K562 (cell line): Measurements from ENCODE around the gene FSTL3. TPM values are rescaled to one million over a fixed set of nuclear protein-coding genes. Genes with fewer than 3 reads are reported as not detected.

Experiments used
- BHLHE40 ChIP-seq: IDR thresholded peaks from 2 replicates; pipeline ENCODE4 v1.6.1; 2011; ENCODE audit warnings: low read length, improper control_type of control experiment
- CBX5 ChIP-seq: IDR thresholded peaks from 2 replicates; pipeline ENCODE4 v1.6.1; 2014; ENCODE audit warnings: low read depth, borderline replicate concordance
- ELF4 ChIP-seq: fragments of 450-650 bp; formaldehyde crosslinking; IDR thresholded peaks from 2 replicates; pipeline ENCODE4 v1.4.0; 2022; ENCODE audit warnings: missing genetic modification characterization
- ETV5 ChIP-seq: sonication (generic); formaldehyde crosslinking; IDR thresholded peaks from 2 replicates; pipeline ENCODE4 v1.4.0; 2020; ENCODE audit warnings: low read depth, mild to moderate bottlenecking, missing genetic modification reagents
- HDAC1 ChIP-seq, 2 experiments: fragments of 450-650 bp; IDR thresholded peaks; 2 replicates each; pipeline ENCODE4 v1.6.1; 2016 to 2017; ENCODE audit warnings: inconsistent platforms in 1 of 2, mild to moderate bottlenecking in 1 of 2, moderate library complexity in 1 of 2
- KDM1A ChIP-seq, 2 experiments: fragments of 450-650 bp; IDR thresholded peaks; 2 replicates each; pipeline ENCODE4 v1.6.1; 2016; ENCODE audit warnings: mild to moderate bottlenecking in 2 of 2
- KDM2B ChIP-seq: fragments of 250-450 bp; sonication (Bioruptor Pico); IDR thresholded peaks from 2 replicates; pipeline ENCODE4 v1.8.0; 2021; ENCODE audit warnings: mild to moderate bottlenecking, moderate library complexity
- KLF6 ChIP-seq: fragments of 250-450 bp; sonication (Bioruptor Pico); IDR thresholded peaks from 2 replicates; pipeline ENCODE4 v1.4.0; 2020; ENCODE audit warnings: mild to moderate bottlenecking, moderate library complexity, borderline replicate concordance
- LARP7 ChIP-seq: fragments of 450-650 bp; IDR thresholded peaks from 2 replicates; pipeline ENCODE4 v1.6.1; 2016
- NFIC ChIP-seq: fragments of 450-650 bp; IDR thresholded peaks from 2 replicates; pipeline ENCODE4 v1.6.1; 2017; ENCODE audit warnings: mild to moderate bottlenecking, inconsistent platforms
- RAD21 ChIP-seq, 2 experiments: fragments of 250-450 bp in 1 of 2; fragments of 450-650 bp in 1 of 2; sonication (Bioruptor Pico) in 1 of 2; formaldehyde crosslinking in 1 of 2; IDR thresholded peaks in 1 of 2; conservative IDR thresholded peaks in 1 of 2; 2 replicates each; pipeline versions ENCODE4 v1.4.0 to v1.8.0; 2020 to 2022; ENCODE audit warnings: mild to moderate bottlenecking in 2 of 2, moderate library complexity in 1 of 2
- RAD51 ChIP-seq: fragments of 450-650 bp; IDR thresholded peaks from 2 replicates; pipeline ENCODE4 v1.7.1; 2016; ENCODE audit warnings: low read depth, mild to moderate bottlenecking, borderline replicate concordance
- RBFOX2 ChIP-seq: fragments of 200-400 bp; formaldehyde crosslinking; IDR thresholded peaks from 2 replicates; pipeline ENCODE4 v1.6.1; 2017; ENCODE audit warnings: low read depth, mild to moderate bottlenecking, low read length, moderate library complexity
- TCF7 ChIP-seq: sonication (generic); IDR thresholded peaks from 2 replicates; pipeline ENCODE4 v1.6.1; 2016; ENCODE audit warnings: antibody characterized with exemption, borderline replicate concordance
- TOE1 ChIP-seq, 2 experiments: fragments of 450-650 bp in 1 of 2; sonication (generic) in 1 of 2; formaldehyde crosslinking in 1 of 2; IDR thresholded peaks; 2 replicates each; pipeline versions ENCODE4 v1.7.1 to v1.8.0; 2016 to 2022; ENCODE audit warnings: borderline replicate concordance in 2 of 2, mild to moderate bottlenecking in 2 of 2, antibody characterized with exemption in 1 of 2, inconsistent platforms in 1 of 2, low read depth in 1 of 2, missing genetic modification reagents in 1 of 2, moderate library complexity in 1 of 2
- ZBTB17 ChIP-seq: fragments of 450-650 bp; formaldehyde crosslinking; IDR thresholded peaks from 2 replicates; pipeline ENCODE4 v1.4.0; 2020; ENCODE audit warnings: mild to moderate bottlenecking
- ZFX ChIP-seq: sonication (generic); formaldehyde crosslinking; IDR thresholded peaks from 2 replicates; pipeline ENCODE4 v1.8.0; 2022; ENCODE audit warnings: mild to moderate bottlenecking, missing genetic modification reagents, moderate library complexity
- polyA plus RNA-seq, 8 experiments: library from polyadenylated mRNA; depleted of rRNA in 4 of 8; stranded (reverse) in 5 of 8; unstranded in 3 of 8; fragments of >200 nt; fragmentation: Nextera tagmentation in 2 of 8; fragmentation: Illumina TruSeq in 1 of 8; extraction: Ambion mirVana in 2 of 8; extraction: Trizol in 1 of 8; gene quantifications; 2 replicates each; pipeline versions ENCODE4 v1.2.1 to v1.2.3, GENCODE V29; 2011 to 2014; ENCODE audit warnings: inconsistent platforms in 1 of 8, missing spikeins in 1 of 8
- total RNA-seq, 7 experiments: library from RNA; depleted of rRNA in 6 of 7; stranded (reverse); fragments of >200 nt in 6 of 7; fragmentation: Illumina TruSeq in 2 of 7; extraction: Trizol in 2 of 7; gene quantifications; 2 replicates each; pipeline versions ENCODE4 v1.2.1 to v1.2.3, GENCODE V29; 2011 to 2021; ENCODE audit warnings: low replicate concordance in 1 of 7
- TF ChIP-seq, protein P1 (sequence below): fragments of 450-650 bp; formaldehyde crosslinking; IDR thresholded peaks from 2 replicates; pipeline ENCODE4 v1.4.0; 2022; ENCODE audit warnings: missing genetic modification characterization
- TF ChIP-seq, protein P2 (sequence below), 2 experiments: fragments of 200-800 bp in 1 of 2; sonication (Bioruptor generic) in 1 of 2; sonication (generic) in 1 of 2; formaldehyde crosslinking in 1 of 2; IDR thresholded peaks in 1 of 2; conservative IDR thresholded peaks in 1 of 2; 2 replicates each; pipeline versions ENCODE4 v1.5.0 to v1.6.1; 2016 to 2020; ENCODE audit warnings: missing compliant biosample characterization in 1 of 2, missing genetic modification characterization in 1 of 2, missing genetic modification reagents in 1 of 2
- TF ChIP-seq, protein P3 (sequence below): fragments of 450-650 bp; IDR thresholded peaks from 2 replicates; pipeline ENCODE4 v1.6.1; 2014; ENCODE audit warnings: low read depth, mild to moderate bottlenecking, moderate library complexity, borderline replicate concordance

Gene FSTL3
- total and polyA plus RNA-seq, 9 of the 15 experiments (the other 6 are each of a cell fraction or from before 2014, with no cell fraction given): 0.35 to 6.8 (median 4.2) TPM; not detected in 1

DNA sequence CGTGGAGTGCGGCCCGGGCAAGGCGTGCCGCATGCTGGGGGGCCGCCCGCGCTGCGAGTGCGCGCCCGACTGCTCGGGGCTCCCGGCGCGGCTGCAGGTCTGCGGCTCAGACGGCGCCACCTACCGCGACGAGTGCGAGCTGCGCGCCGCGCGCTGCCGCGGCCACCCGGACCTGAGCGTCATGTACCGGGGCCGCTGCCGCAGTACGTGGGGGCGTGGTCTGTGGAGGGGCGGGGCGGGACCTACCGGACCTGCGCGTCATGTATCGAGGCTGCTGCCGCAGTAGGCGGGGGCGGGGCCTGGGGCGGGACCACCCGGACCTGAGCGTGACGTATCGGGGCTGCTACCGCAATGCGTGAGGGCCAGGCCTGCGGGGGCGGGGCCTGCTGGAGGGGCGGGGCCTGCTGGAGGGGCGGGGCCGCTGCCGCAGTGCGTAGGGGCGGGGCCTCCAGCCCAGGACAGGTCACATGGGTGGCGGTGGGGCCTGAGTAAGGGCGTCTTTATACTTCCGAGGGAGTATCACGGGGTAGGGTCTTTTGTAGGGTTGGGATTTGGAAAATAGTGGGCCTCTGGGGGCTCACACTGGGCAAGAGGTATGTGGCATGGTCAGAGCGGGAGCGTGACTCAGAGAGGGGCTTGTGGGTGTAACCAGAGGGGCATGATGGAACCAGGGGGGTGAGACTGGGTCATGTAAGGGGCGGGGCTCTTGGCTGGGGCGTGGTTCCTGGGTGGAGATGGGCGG, 4.3 kb downstream of the FSTL3 start (continued):
- TF ChIP-seq, protein P1, sequence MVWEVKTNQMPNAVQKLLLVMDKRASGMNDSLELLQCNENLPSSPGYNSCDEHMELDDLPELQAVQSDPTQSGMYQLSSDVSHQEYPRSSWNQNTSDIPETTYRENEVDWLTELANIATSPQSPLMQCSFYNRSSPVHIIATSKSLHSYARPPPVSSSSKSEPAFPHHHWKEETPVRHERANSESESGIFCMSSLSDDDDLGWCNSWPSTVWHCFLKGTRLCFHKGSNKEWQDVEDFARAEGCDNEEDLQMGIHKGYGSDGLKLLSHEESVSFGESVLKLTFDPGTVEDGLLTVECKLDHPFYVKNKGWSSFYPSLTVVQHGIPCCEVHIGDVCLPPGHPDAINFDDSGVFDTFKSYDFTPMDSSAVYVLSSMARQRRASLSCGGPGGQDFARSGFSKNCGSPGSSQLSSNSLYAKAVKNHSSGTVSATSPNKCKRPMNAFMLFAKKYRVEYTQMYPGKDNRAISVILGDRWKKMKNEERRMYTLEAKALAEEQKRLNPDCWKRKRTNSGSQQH (CRISPR knock-in tag): peak; percentile 90
- TF ChIP-seq, protein P2, sequence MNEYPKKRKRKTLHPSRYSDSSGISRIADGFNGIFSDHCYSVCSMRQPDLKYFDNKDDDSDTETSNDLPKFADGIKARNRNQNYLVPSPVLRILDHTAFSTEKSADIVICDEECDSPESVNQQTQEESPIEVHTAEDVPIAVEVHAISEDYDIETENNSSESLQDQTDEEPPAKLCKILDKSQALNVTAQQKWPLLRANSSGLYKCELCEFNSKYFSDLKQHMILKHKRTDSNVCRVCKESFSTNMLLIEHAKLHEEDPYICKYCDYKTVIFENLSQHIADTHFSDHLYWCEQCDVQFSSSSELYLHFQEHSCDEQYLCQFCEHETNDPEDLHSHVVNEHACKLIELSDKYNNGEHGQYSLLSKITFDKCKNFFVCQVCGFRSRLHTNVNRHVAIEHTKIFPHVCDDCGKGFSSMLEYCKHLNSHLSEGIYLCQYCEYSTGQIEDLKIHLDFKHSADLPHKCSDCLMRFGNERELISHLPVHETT (CRISPR knock-in tag; conservative IDR thresholded peaks at IDR 0.05 in 1 of 2, IDR thresholded peaks at IDR 0.05 in 1 of 2): peak in 1 of 2 experiments; percentile 99; a peak in 2 of 4 replicates
- TF ChIP-seq NFIC (0 out of 2 replicates have a peak, but pooled peaks have one; percentile 5), KLF6 (CRISPR knock-in tag) (peak; percentile 59; the same call in 1 of the 2 replicates), CBX5 (no peak), ELF4 (CRISPR knock-in tag) (peak; percentile 95), ETV5 (CRISPR knock-in tag) (no peak), RBFOX2 (peak; percentile 86), RAD51 (peak; percentile 92), HDAC1 (IDR thresholded peaks at IDR 0.05) (peak in 1 of 2 experiments; percentile 94; a peak in 2 of 4 replicates), ZBTB17 (CRISPR knock-in tag) (peak; percentile 92), ZFX (peak; percentile 31), KDM2B (CRISPR knock-in tag) (peak; percentile 82; the same call in 1 of the 2 replicates), RAD21 (CRISPR knock-in tag; conservative IDR thresholded peaks at IDR 0.05 in 1 of 2, IDR thresholded peaks at IDR 0.05 in 1 of 2) (peak in 1 of 2 experiments; percentile 54; a peak in 3 of 4 replicates), LARP7 (peak; percentile 82; the same call in 1 of the 2 replicates), KDM1A (IDR thresholded peaks at IDR 0.05) (no peak), BHLHE40 (peak; percentile 53), TOE1 (IDR thresholded peaks at IDR 0.05; ENCODE audit: borderline replicate concordance) (peak; percentile 88), TOE1 (CRISPR knock-in tag; IDR thresholded peaks at IDR 0.05; ENCODE audit: borderline replicate concordance, low read depth) (0 out of 2 replicates have a peak, but pooled peaks have one; percentile 59), TCF7 (0 out of 2 replicates have a peak, but pooled peaks have one; percentile 2)
- TF ChIP-seq, protein P3, sequence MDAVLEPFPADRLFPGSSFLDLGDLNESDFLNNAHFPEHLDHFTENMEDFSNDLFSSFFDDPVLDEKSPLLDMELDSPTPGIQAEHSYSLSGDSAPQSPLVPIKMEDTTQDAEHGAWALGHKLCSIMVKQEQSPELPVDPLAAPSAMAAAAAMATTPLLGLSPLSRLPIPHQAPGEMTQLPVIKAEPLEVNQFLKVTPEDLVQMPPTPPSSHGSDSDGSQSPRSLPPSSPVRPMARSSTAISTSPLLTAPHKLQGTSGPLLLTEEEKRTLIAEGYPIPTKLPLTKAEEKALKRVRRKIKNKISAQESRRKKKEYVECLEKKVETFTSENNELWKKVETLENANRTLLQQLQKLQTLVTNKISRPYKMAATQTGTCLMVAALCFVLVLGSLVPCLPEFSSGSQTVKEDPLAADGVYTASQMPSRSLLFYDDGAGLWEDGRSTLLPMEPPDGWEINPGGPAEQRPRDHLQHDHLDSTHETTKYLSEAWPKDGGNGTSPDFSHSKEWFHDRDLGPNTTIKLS: 0 out of 2 replicates have a peak, but pooled peaks have one; percentile 30
